RCC 7860 (cell line): ENCODE data around the gene EDN2.

Experiments used
- DNase-seq: peaks from one replicate; pipeline ENCODE4 v3.0.0-alpha.2; 2015; ENCODE audit warnings: low spot score
- FAIRE-seq: peaks from 2 replicates; lab custom pipeline; 2012; peaks lifted over from hg19 to GRCh38; lab: Jason Lieb, UNC

EDN2 gene

GRCh38 chr1:41484402-41485241, at the start of gene EDN2:
Gene EDN2, minus strand, starts transcription at chr1:41484683. Its CDS starts 82 bp downstream, at chr1:41484601.
- FAIRE-seq (no peak), DNase-seq (no peak)

GRCh38 chr1:41533731-41534080, 49.2 kb upstream of the EDN2 start:
- FAIRE-seq (no peak), DNase-seq (no peak)

- FAIRE-seq, result no peak
- no peak for DNase-seq
These were observed 48.7 kb upstream of the EDN2 start for GRCh38 chr1:41533016-41533730.

DNA sequence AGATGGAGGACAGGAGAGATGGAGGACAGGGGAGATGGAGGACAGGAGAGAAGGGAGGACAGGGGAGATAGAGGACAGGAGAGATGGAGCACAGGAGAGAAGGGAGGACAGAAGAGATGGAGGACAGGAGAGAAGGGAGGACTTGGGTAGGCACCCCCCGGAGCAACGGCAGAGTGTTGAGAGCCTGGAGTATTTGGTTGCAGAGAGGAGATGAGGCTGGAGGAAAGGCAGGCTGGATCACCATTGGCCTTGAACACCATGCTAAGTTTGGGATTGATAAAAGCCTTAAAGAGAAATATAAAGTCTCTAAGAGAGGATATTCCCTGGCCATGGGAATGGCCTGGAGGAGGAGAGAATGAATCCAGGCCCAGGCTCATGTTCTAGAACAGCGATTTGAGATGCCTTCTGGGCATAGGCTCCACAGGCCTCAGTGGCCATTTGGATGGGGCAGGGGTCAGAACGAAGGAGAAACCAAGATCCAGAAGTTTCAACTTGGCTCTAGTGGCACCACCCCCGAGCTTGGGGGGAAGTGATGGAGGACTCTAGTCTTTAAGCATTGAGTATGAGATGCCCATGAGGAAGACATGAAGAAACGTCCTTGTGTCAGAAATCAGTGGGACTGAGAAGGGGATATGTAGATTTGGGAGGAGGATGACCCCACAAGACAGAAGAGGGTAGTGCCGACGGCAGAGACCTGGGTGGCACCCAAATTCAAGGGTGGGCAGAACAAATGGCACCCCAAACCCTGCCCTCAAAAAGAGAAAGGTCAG, 47.9 kb upstream of the EDN2 start:
- no peak for DNase-seq
- no peak for FAIRE-seq

DNA sequence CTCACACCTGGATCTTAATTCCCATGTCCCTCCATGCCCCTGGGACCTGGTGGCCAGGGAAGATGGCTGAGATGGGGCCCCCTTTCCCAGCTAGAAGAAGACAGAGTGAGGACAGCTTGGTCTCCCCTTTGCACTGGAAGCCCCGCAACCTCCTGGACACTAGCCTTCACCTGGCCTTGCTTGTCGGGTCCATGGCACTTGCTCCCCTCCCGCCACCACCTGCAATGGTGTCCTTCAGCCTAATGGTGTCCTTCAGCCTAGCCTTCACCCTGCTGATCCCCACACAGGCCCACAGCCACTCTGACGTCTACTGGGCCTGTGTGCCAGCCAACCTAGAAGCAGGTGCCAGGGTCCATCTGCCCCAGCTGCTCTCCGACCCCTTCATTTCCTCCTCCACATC, 45.9 kb upstream of the EDN2 start:
- DNase-seq (no peak), FAIRE-seq (no peak)

- FAIRE-seq, result no peak
- no peak for DNase-seq
These were observed 45.3 kb upstream of the EDN2 start for GRCh38 chr1:41529621-41530395.

DNA sequence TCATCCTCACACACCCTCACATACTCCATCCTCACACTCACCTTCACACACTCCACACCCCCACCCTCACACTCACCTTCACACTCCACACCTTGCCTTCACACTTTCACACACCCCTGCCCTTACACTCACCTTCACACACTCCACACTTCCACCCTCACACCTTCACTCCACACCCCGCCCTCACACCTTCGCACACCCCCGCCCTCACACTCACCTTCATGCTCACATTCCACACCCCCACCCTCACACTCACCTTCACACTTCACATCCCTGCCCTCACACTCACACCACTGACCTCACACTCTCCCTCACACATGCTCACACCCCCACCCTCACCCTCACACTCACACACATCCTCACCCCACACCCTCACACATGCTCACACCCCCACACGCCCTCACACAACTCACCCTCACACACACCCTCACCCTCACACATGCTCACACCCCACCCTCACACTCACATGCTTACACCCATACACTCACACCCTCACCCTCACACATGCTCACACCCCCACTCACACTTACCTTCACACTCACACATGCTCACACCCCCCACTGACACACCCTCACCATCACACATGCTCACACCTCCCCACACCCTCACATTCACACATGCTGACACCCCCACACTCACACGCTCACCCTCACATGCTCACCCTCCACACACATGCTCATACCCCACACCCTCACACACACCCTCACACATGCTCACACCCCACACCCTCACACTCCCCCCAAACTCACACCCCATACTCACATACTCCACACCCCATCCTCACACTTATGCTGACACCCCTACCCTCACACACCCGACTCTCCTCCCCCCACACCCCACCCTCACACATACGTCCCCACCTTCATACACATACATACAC, 44.5 kb upstream of the EDN2 start:
- no peak for FAIRE-seq
- DNase-seq, result no peak

- FAIRE-seq, result no peak
- DNase-seq, result no peak
These were observed 43.6 kb upstream of the EDN2 start for GRCh38 chr1:41528106-41528505.

GRCh38 chr1:41526956-41527561, 42.6 kb upstream of the EDN2 start:
- FAIRE-seq, result no peak
- DNase-seq, result no peak

DNA sequence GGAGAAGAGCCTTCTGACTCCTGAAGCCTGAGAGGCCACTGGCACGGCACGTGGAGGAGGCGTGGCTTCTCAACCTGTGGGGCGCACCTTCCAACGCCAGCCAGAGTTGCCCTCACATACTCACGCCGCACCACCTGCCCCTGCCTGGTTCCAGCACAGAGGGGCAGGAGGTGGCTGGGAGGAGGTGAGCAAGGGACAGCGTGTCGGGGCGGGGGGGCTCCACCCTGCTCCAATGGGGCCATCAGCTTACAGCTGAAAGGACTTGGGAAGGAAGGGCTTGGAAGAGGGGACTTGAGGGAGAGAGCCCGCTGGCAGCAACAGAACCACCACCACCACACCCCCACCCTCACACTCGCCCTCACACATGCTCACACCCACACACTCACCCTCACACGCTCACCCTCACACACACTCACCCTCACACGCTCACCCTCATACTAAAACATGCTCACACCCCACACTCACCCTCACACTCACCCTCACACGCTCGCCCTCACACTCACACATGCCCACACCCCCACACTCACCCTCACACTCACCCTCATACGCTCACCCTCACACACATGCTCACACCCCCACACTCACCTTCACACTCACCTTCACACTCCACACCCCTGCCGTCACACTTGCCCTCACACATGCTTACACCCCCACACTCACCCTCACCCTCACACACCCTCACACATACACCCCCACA, 41.6 kb upstream of the EDN2 start:
- no peak for FAIRE-seq
- no peak for DNase-seq

DNA sequence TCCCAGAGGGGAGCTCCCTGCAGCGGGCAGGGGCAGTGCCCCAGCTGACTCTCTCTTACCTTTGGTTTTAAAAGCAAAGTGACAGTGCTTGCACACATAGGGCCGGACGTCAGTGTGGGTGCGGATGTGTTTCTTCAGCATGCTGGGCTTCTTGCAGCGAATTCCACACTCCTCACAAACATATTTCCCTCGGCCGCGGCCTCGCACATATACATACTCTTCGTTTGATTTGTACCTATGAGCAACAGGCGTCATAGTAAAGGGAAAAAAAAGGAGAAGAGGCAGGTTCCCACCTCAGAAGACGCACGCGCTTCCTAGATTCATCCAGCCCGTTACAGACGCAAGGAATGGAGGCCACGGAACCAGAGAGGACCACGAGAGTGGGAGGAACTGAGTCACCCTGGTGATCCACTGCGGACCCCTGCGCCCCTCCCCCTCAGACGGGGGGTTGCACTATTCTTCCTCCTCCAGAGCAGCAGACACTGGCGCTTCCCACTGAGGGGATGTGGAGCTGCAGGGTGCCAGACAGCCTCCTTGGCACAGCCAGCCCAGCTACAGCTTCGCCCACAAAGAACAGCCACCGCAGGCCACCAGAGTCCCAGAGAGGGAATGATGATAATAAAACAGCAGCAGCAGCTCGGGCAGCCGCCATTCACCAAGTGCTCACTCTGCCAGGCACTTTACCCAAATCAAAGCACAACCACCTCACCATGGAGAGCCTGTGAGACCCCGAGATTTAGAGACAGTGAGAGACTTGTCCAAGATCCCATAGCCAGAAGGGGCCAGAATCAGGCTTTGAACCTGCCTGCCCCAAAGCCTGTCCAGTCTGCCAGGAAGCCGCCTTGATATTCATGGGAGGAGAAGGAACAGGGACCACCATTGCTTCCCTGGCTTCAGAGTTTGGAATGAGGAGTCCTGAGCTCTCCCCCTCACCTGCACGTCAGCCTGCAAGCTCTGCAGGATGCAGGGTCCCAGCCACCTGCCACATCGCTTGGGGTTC, 40.5 kb upstream of the EDN2 start:
- FAIRE-seq (no peak), DNase-seq (no peak)

GRCh38 chr1:41523949-41524675, 39.6 kb upstream of the EDN2 start:
- FAIRE-seq (no peak), DNase-seq (no peak)

DNA sequence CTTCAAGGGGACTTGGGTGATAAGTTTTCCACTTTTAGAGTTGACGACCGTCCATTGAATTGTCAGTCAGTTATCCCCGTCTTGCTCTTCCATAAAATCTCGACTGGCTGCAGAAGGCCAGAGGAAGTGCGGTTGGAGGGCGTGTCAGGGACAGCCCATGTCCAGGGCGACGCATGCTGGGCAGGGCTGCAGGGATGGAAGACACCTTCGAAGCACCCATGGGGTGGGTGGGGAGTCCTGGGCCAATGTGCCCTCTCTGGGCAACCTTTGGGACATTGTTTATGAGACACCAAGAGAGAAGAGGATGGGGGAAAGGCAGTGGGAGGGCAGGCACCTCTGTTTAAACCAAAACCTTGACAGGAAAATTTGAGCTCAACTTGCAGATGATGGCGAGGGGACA, 38.6 kb upstream of the EDN2 start:
- DNase-seq, result no peak
- FAIRE-seq, result no peak

- DNase-seq (no peak), FAIRE-seq (no peak)
These were observed 37.3 kb upstream of the EDN2 start for GRCh38 chr1:41521766-41522165.

DNA sequence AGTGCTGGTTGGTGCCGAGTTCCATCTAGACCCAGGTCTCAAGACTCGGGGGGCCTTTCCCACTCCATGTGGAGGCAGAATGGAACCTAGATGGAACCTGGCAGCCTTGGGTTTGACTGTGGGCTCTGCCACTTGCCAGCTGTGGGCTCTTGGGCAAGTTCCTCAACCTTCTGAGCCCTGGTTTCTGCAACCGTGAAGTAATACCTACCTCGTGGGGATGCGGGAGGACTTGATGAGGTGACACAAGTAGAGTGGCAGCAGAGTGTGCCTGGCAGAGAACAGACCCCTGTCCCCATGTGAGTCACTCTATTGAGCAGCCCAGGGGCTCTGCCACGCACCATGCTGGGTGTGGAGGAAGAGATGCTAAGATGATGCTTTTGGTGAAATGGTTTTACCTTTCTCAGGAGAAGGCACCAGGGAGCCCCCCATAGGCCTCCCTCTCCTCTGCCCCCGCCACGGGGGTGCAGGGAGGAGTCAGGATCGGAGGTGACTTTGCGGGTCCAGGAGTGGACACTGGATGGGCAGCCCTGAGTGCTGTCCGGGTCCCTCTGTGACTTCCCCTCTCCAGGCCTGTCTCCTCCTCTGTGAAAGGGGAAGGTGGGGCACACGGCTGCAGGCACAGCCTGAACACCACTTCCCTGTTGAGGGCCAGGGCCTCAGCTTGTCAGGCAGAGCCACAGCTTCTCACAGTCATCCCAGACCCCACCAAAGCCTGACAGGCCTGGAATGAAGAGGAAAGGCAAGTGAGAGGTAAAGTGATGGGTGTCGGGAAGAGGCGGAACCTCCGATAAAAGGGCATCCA, 36.7 kb upstream of the EDN2 start:
- no peak for FAIRE-seq
- no peak for DNase-seq

GRCh38 chr1:41519667-41520066, 35.2 kb upstream of the EDN2 start:
- FAIRE-seq (no peak), DNase-seq (no peak)
